GM12878 (cell line): ENCODE data around the gene SLC26A8. TPM values are rescaled to one million over a fixed set of nuclear protein-coding genes. Genes with fewer than 3 reads are reported as not detected.

Experiments used
- ATAC-seq: fragments of 200-7000 bp; cut with Tn5 transposase; 3 replicates; pipeline ENCODE4 v1.9.1; 2020; ENCODE audit warnings: mild to moderate bottlenecking, moderate library complexity
- BruUV-seq: library from RNA; stranded (reverse); fragments of 400-500 nt; replicated peaks from 2 replicates; lab custom pipeline; 2021; lab: Mats Ljungman, UMichigan
- CTCF ChIA-PET: fragments of 300-600 bp; sonication (Branson Sonifier 250); formaldehyde crosslinking; extraction: SDS; loops from one replicate; lab custom pipeline; 2021; ENCODE audit warnings: inconsistent platforms; lab: Yijun Ruan, JAX
- POLR2A ChIA-PET: fragments of 350-600 bp; formaldehyde crosslinking; extraction: SDS; loops from one replicate; lab custom pipeline; 2021; ENCODE audit warnings: inconsistent platforms; lab: Charles Lee
- RAD21 ChIA-PET: fragments of 300-600 bp; sonication (Branson Sonifier 250); formaldehyde crosslinking; loops from one replicate; lab custom pipeline; 2023; ENCODE audit warnings: antibody characterized with exemption; ENCODE audit not compliant: unreplicated experiment; lab: Charles Lee
- SMC1A ChIA-PET: fragments of 300-600 bp; sonication (Branson Sonifier 250); formaldehyde crosslinking; loops from one replicate; lab custom pipeline; 2023; ENCODE audit not compliant: unreplicated experiment, uncharacterized antibody; lab: Charles Lee
- DNase-seq: peaks from one replicate; pipeline ENCODE4 v3.0.0-alpha.2; 2011; ENCODE audit warnings: low read depth, low spot score
- FAIRE-seq: peaks from 3 replicates; lab custom pipeline; 2011; peaks lifted over from hg19 to GRCh38; lab: Jason Lieb, UNC
- H2AFZ ChIP-seq: 2 replicates; pipeline ENCODE4 v1.6.0; 2011; ENCODE audit warnings: low read depth, low read length, control low read depth; ENCODE audit not compliant: control insufficient read depth
- H3K27ac ChIP-seq: 2 replicates; pipeline ENCODE4 v1.5.1; 2011; ENCODE audit warnings: control low read depth; ENCODE audit not compliant: control insufficient read depth, insufficient read depth
- H3K27me3 ChIP-seq, 2 experiments: replicated peaks in 1 of 2; 2 replicates each; pipeline versions ENCODE4 v1.6.0 to v1.6.1; 2011; ENCODE audit warnings: low read length in 1 of 2; ENCODE audit not compliant: control insufficient read depth in 2 of 2, insufficient read depth in 2 of 2
- H3K36me3 ChIP-seq, 2 experiments: 2 replicates each; pipeline ENCODE4 v1.5.1; 2011; ENCODE audit warnings: low read length in 1 of 2; ENCODE audit not compliant: control insufficient read depth in 2 of 2, insufficient read depth in 2 of 2
- H3K4me1 ChIP-seq: 2 replicates; pipeline ENCODE4 v1.6.1; 2011; ENCODE audit warnings: mild to moderate bottlenecking, low read length, moderate library complexity, mixed read lengths; ENCODE audit not compliant: control insufficient read depth, insufficient read depth
- H3K4me2 ChIP-seq: 2 replicates; pipeline ENCODE4 v1.6.0; 2011; ENCODE audit warnings: control low read depth; ENCODE audit not compliant: control insufficient read depth, insufficient read depth
- H3K4me3 ChIP-seq: fragments of 200-600 bp; sonication (generic); 2 replicates; pipeline ENCODE4 v1.5.1; 2016
- H3K79me2 ChIP-seq: 2 replicates; pipeline ENCODE4 v1.6.0; 2011; ENCODE audit warnings: low read length; ENCODE audit not compliant: control insufficient read depth, insufficient read depth
- H3K9ac ChIP-seq: 2 replicates; pipeline ENCODE4 v1.8.0; 2011; ENCODE audit warnings: low read length, control low read depth, mixed read lengths; ENCODE audit not compliant: control insufficient read depth, insufficient read depth
- H3K9me3 ChIP-seq: replicated peaks from 3 replicates; pipeline ENCODE4 v1.5.1; 2011; ENCODE audit warnings: mild to moderate bottlenecking, low read length; ENCODE audit not compliant: control insufficient read depth, insufficient read depth
- H4K20me1 ChIP-seq: 2 replicates; pipeline ENCODE4 v1.6.0; 2011; ENCODE audit not compliant: control insufficient read depth, insufficient read depth
- ASH2L ChIP-seq: fragments of 300-600, 200-600 bp; sonication (generic); IDR thresholded peaks from 2 replicates; pipeline ENCODE4 v1.6.1; 2017; ENCODE audit warnings: low read depth, mild to moderate bottlenecking, borderline replicate concordance
- BRCA1 ChIP-seq: IDR thresholded peaks from 2 replicates; pipeline ENCODE4 v1.6.1; 2011; ENCODE audit warnings: low read depth, low read length, improper control_type of control experiment
- CHD1 ChIP-seq: IDR thresholded peaks from 2 replicates; pipeline ENCODE4 v1.6.1; 2012; ENCODE audit warnings: low read depth, low read length, improper control_type of control experiment
- NFYB ChIP-seq: IDR thresholded peaks from 2 replicates; pipeline ENCODE4 v1.6.1; 2011; ENCODE audit warnings: low read depth, mild to moderate bottlenecking, low read length, improper control_type of control experiment, moderate library complexity; ENCODE audit not compliant: insufficient read depth
- NRF1 ChIP-seq: conservative IDR thresholded peaks from 2 replicates; pipeline ENCODE4 v1.6.1; 2011; ENCODE audit warnings: mild to moderate bottlenecking, low read depth, low read length, improper control_type of control experiment
- POLR2AphosphoS2 ChIP-seq: IDR thresholded peaks from 2 replicates; pipeline ENCODE4 v1.6.1; 2011; ENCODE audit warnings: low read depth, mild to moderate bottlenecking, low read length, improper control_type of control experiment, moderate library complexity
- TCF7 ChIP-seq: IDR thresholded peaks from 2 replicates; pipeline ENCODE4 v1.6.1; 2014; ENCODE audit warnings: antibody characterized with exemption, borderline replicate concordance
- ZBED1 ChIP-seq: IDR thresholded peaks from 2 replicates; pipeline ENCODE4 v1.6.1; 2016; ENCODE audit warnings: borderline replicate concordance
- WGBS: methylation state at CpG from one replicate; pipeline ENCODE4 v1.1.6; 2016; ENCODE audit warnings: low lambda C conversion rate; ENCODE audit not compliant: insufficient replicate concordance, insufficient coverage; ENCODE audit errors: missing lambda C conversion rate; 5-methylcytosine and 5-hydroxymethylcytosine counted together
- in situ Hi-C: fragments of 300-500 bp; cut with MboI; formaldehyde crosslinking; loops from 9 replicates; pipeline ENCODE4 v1.14.3; 2018; ENCODE audit warnings: mixed read lengths
- intact Hi-C: fragments of 100-400 bp; cut with micrococcal nuclease; formaldehyde crosslinking; loops from one replicate; pipeline ENCODE4 v1.14.2; 2022; ENCODE audit not compliant: unreplicated experiment
- polyA plus RNA-seq, 11 experiments: library from polyadenylated mRNA; depleted of rRNA in 4 of 11; unstranded in 6 of 11; stranded (reverse) in 5 of 11; fragments of >200 nt; fragmentation: Nextera tagmentation in 4 of 11; fragmentation: Illumina TruSeq in 1 of 11; extraction: Ambion mirVana in 4 of 11; extraction: Trizol in 1 of 11; gene quantifications; 1 replicate in 1 of 11; 2 replicates in 10 of 11; pipeline versions ENCODE4 v1.2.1 to v1.2.3, GENCODE V29; 2011 to 2016; ENCODE audit warnings: inconsistent platforms in 2 of 11, missing spikeins in 2 of 11, low read depth in 1 of 11
- total RNA-seq, 4 experiments: library from RNA; depleted of rRNA in 3 of 4; stranded (reverse); fragments of >200 nt in 3 of 4; fragmentation: Illumina TruSeq in 1 of 4; extraction: Trizol in 1 of 4; gene quantifications; 2 replicates each; pipeline versions ENCODE4 v1.2.1 to v1.2.3, GENCODE V29; 2013 to 2021
- TF ChIP-seq, protein P1 (sequence below): fragments of 450-650 bp; IDR thresholded peaks from 2 replicates; pipeline ENCODE4 v1.6.1; 2016; ENCODE audit warnings: mild to moderate bottlenecking, moderate library complexity, borderline replicate concordance
- TF ChIP-seq, protein P2 (sequence below): fragments of 450-650 bp; formaldehyde crosslinking; IDR thresholded peaks from 2 replicates; pipeline ENCODE4 v1.4.0; 2020; ENCODE audit warnings: mild to moderate bottlenecking, moderate library complexity

The SLC26A8 gene
- total and polyA plus RNA-seq, 10 of the 15 experiments (the other 5 are each of a cell fraction or from before 2014, with no cell fraction given), result 0.09 to 0.95 (median 0.27) TPM; not detected in 2

DNA sequence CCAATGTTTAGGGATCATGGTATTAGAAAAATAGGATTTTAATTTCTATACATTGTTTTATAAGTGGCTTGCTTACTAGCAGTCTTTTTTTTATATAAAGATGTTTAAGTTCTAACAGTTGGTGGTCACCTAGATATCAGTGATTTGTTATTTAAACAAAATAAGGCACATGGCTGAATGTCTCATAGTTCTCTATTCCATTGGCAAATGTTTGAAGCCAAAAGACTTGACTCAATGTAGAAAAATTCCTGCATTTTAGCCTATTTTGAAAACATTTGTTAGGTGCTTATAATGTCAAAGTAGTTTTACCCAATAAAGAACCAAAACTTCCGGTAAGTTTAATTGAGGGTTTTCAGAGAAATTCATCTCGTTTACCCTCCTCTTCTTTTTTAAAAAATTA lies 30.0 kb upstream of the SLC26A8 start (continued):
- TF ChIP-seq, protein P1, sequence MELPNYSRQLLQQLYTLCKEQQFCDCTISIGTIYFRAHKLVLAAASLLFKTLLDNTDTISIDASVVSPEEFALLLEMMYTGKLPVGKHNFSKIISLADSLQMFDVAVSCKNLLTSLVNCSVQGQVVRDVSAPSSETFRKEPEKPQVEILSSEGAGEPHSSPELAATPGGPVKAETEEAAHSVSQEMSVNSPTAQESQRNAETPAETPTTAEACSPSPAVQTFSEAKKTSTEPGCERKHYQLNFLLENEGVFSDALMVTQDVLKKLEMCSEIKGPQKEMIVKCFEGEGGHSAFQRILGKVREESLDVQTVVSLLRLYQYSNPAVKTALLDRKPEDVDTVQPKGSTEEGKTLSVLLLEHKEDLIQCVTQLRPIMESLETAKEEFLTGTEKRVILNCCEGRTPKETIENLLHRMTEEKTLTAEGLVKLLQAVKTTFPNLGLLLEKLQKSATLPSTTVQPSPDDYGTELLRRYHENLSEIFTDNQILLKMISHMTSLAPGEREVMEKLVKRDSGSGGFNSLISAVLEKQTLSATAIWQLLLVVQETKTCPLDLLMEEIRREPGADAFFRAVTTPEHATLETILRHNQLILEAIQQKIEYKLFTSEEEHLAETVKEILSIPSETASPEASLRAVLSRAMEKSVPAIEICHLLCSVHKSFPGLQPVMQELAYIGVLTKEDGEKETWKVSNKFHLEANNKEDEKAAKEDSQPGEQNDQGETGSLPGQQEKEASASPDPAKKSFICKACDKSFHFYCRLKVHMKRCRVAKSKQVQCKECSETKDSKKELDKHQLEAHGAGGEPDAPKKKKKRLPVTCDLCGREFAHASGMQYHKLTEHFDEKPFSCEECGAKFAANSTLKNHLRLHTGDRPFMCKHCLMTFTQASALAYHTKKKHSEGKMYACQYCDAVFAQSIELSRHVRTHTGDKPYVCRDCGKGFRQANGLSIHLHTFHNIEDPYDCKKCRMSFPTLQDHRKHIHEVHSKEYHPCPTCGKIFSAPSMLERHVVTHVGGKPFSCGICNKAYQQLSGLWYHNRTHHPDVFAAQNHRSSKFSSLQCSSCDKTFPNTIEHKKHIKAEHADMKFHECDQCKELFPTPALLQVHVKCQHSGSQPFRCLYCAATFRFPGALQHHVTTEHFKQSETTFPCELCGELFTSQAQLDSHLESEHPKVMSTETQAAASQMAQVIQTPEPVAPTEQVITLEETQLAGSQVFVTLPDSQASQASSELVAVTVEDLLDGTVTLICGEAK, result no peak
- TF ChIP-seq CHD1 (no peak), ASH2L (no peak)

DNA sequence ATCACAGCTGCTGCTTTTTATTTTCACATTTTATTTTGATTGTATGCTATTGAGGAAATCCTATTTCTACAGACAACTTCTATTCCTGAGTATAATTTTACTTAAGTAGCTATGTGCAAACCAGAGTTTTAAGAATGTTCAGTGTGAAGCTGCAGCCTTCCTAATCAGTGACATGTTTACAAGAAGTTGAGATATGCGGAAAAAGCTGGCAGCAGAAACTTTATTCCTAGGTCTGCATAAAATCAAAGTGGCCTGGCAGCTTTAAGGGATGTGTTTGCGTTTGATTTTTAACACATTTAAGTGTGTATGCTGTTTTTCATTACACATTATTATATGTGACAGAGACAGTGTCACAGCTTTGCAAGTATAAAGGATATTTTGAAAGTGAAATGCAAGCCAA lies 29.4 kb upstream of the SLC26A8 start:
- peaks cover 3% of the 10 kb centered on the region; the same call in 1 of the 2 replicates for H3K4me1 ChIP-seq
- no peak overlapping the region for H3K4me2 ChIP-seq
- no peak for ATAC-seq
- intact Hi-C loops (no loop called here), in situ Hi-C loops (no loop called here)
- H3K9ac ChIP-seq, result no peak overlapping the region
- 100% methylated on average over 2 of the region's 2 CpGs for WGBS
- H3K27ac ChIP-seq, result no peak overlapping the region
- SMC1A ChIA-PET, result interaction anchor here (0.8 kb wide), 1 partner anchor 25 kb away, joined by 3 read pairs; no protein-coding TSS in a partner anchor
- RAD21 ChIA-PET, result no interaction called here
- BruUV-seq, result no TSS peak
- no peak for DNase-seq
- H3K9me3 ChIP-seq, result no peaks in the 10 kb centered on the region
- H2AFZ ChIP-seq, result no peak overlapping the region
- peaks cover 39% of the 10 kb centered on the region for H3K79me2 ChIP-seq
- H3K27me3 ChIP-seq, result no peaks in the 10 kb centered on the region
- H4K20me1 ChIP-seq, result 0 out of 2 replicates have a peak, but pooled peaks cover 2% of the 10 kb centered on the region
- H3K36me3 ChIP-seq, result peaks cover 2 to 7% of the 10 kb centered on the region in 2 experiments; a peak in 3 of 4 replicates
- POLR2A ChIA-PET, result no interaction called here
- FAIRE-seq, result no peak
- H3K4me3 ChIP-seq, result no peak overlapping the region
- CTCF ChIA-PET, result interaction anchor here (0.8 to 1.0 kb wide), 2 partner anchors 20 to 41 kb away, joined by 3 to 4 read pairs; no protein-coding TSS in a partner anchor
- TF ChIP-seq BRCA1 (no peak), TCF7 (no peak), NRF1 (no peak), NFYB (no peak), ZBED1 (no peak), POLR2AphosphoS2 (no peak)
- TF ChIP-seq, protein P2, sequence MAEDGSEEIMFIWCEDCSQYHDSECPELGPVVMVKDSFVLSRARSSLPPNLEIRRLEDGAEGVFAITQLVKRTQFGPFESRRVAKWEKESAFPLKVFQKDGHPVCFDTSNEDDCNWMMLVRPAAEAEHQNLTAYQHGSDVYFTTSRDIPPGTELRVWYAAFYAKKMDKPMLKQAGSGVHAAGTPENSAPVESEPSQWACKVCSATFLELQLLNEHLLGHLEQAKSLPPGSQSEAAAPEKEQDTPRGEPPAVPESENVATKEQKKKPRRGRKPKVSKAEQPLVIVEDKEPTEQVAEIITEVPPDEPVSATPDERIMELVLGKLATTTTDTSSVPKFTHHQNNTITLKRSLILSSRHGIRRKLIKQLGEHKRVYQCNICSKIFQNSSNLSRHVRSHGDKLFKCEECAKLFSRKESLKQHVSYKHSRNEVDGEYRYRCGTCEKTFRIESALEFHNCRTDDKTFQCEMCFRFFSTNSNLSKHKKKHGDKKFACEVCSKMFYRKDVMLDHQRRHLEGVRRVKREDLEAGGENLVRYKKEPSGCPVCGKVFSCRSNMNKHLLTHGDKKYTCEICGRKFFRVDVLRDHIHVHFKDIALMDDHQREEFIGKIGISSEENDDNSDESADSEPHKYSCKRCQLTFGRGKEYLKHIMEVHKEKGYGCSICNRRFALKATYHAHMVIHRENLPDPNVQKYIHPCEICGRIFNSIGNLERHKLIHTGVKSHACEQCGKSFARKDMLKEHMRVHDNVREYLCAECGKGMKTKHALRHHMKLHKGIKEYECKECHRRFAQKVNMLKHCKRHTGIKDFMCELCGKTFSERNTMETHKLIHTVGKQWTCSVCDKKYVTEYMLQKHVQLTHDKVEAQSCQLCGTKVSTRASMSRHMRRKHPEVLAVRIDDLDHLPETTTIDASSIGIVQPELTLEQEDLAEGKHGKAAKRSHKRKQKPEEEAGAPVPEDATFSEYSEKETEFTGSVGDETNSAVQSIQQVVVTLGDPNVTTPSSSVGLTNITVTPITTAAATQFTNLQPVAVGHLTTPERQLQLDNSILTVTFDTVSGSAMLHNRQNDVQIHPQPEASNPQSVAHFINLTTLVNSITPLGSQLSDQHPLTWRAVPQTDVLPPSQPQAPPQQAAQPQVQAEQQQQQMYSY (CRISPR knock-in tag), result no peak
- TF ChIP-seq, protein P1, result no peak
